KBM-7 (cell line): ENCODE measurements around the gene CCDC88C.
A peak's percentile ranks its signal among the peaks of the same experiment; 100 is the strongest.

Experiments used
- DNase-seq: peaks from one replicate; pipeline ENCODE4 v3.0.0-alpha.2; 2015
- in situ Hi-C: fragments of 300-500 bp; cut with MboI; formaldehyde crosslinking; loops from 2 replicates; pipeline ENCODE4 v1.14.3; 2020; ENCODE audit warnings: low sequenced_read_pairs, low pct_unique_long_range_greater_than_20kb, mixed read lengths

CCDC88C gene

DNA sequence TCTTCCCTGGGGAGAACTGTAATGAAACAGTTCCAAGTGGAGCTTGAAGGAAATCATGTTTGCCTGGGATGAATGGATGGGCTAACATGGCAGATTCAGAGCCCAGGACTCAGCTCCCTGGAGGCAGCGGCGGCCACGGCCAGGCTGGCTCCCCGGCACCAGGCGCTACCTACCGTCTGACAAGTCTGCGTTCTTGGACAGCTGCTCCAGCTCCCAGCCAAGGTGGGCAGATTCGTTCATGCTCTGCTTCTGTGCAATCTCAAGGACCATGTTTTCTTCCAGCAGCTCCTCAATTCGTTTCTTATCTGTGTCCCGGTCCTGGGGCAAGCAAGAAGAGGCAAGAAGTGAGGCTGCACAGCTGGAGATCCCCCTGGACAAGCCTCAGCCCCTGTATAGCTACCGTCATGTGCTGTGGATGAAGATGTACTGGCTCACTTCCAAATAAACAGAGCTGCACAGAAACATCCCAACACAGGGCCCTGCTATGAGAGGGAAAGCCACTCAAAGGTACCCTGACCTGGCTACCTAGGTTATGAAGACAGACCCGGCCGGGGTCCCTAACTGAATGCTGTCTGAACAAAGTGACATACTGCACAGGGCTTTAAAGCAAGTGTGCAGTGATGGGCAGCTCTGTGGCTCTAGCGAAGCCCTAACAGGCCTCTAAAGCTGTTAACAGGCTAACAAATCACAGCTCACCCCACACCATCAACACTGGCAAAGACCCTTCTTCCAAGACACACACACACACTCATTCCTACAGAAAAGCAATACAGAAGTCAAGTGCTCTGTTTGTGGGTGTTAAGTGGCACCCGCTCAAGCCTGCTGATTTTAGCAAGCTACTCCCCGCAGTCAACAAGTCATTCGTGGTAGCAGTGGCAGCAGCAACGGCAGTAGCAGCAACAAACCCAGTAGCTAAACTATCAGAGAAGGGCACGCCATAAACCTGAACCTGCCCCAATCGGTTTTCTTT lies 92.7 kb downstream of the CCDC88C start:
- in situ Hi-C loops, result no loop called here

DNA sequence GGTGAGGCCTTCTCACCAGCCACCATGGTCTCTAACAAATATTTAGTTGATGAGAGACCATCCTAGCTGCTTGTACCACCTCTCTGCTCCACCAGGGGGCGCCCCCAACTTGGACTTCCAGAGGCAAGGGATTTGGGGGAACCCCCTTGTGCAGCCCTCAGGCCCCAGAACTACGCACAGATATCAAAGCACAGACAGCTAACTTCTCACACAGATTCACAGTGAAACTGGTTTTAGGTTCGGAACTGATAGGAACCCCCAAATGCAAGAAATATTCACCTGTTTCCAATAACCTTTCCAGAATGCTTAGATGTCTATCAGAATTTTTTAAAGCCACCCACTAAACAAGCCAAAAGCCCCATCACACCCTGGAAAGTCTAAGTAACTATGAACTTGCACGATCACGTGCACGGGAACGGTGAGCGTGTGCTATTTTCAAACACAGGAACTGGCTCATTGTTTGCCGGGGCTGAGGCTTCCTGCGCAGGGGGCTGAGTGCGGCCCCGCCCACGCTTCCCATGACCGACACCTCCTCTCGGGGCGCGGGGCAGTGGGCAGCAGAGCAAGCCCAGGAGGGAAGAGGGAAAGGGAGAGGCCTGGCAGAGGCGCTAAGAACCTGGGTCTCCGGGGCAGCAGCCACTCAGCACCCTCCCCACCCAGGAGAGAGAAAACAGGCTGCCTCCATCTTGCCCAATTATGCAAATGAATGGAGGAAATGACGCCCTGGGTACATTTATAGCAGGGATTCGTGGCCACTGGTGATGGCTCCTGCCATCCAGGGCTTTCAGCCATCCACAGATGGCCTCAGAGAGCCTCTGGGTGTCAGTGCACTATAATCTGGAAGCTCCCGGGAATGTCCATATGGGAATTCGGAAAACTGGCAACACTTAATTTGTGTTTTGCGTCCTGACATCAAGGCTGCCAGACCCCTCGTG lies 93.7 kb downstream of the CCDC88C start:
- peak; percentile 84 for DNase-seq
- in situ Hi-C loops, result no loop called here

More for the DNA sequence above, 92.7 kb downstream of the CCDC88C start:
- no peak for DNase-seq

DNA sequence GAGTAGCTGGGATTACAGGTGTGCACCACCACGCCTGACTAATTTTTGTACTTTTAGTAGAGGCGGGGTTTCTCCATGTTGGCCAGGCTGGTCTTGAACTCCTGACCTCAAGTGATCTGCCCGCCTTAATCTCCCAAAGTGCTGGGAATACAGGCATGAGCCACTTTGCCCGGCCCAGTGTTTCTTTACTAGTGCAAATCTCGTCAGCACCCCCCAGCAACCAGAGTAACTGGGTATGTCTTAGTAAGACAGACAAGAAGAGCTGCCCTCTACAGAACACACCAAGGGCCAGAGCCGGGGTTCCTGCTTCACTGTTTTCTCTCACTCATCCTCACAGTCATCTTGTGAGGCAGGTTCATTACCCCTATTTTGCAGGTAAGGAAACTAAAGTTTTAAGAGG lies 94.6 kb downstream of the CCDC88C start:
- DNase-seq, result no peak
- in situ Hi-C loops, result no loop called here

DNA sequence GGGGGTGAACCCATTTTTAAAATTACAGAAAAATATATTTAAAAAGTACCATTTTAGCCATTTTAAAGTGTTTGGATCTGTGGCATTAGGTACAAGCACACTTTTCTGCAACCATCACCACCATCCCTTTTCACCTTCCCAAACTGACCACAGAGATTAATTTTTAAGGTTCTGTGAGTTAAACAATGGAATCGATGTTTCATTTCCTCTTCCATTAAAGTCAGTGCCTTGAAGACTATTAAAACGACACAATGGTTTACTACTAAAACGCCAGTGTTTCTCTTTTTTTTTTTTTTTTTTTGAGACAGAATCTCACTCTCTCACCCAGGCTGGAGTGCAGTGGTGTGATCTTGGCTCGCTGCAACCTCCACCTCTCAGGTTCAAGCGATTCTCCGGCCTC lies 95.0 kb downstream of the CCDC88C start:
- in situ Hi-C loops, result no loop called here
- no peak for DNase-seq

DNA sequence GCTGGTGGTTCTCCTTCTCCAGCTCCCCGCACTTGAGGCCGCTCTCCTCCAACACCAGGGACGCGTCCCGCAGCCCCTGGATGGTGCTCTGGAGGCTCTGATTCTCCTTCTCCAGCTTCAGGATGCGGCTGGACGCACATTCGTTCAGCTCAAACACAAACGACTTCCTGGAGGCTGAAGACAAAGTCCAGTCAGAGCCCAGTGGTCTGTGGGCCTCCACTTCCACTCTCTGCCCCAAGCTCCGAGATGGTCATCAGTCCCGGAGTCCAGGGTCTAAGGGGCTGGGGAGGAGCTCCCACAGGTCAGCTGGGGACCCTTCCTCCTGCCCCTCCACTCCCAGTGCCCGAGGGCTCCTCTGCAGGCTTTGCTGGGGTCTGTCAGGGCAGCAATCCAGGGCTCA lies 96.5 kb downstream of the CCDC88C start:
- in situ Hi-C loops, result no loop called here
- no peak for DNase-seq

DNA sequence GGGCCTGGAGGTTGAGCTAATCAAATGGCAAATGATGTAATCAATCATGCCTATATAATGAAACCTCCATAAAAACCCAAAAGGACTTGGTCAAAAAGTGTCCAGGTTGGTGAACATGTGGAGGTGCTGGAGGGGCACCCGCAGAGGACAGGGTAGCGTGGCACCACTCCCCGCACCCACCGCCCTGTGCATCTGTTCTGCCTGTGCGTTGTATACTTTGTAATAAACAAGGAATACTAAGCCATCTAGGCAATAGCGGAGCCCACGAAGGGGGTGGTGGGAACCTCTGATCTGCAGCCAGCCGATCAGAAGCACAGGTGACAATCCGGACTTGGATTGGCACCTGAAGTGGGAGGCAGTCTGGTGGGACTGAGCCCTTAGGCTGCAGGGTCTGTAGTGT lies 97.4 kb downstream of the CCDC88C start:
- DNase-seq, result no peak
- in situ Hi-C loops, result no loop called here

DNA sequence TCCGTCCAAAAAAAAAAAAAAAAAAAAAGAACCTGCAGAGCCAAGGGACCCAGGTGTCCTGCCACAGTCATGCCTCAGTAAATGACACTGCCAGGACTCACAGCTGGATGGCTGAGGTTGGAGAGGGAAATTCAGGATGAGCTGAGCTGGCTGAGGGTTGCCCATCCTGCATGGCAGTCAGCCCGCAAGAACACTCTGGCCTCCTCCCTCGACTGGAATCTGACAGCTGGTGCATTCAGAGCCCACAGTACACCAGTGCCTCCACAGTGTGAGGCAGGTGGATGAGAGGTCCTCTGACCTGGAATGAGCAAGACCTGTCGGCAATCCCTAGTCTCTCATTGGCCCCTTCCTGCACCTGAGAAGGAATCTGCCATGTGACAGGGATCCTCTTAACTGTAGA lies 98.7 kb downstream of the CCDC88C start:
- in situ Hi-C loops, result no loop called here

DNA sequence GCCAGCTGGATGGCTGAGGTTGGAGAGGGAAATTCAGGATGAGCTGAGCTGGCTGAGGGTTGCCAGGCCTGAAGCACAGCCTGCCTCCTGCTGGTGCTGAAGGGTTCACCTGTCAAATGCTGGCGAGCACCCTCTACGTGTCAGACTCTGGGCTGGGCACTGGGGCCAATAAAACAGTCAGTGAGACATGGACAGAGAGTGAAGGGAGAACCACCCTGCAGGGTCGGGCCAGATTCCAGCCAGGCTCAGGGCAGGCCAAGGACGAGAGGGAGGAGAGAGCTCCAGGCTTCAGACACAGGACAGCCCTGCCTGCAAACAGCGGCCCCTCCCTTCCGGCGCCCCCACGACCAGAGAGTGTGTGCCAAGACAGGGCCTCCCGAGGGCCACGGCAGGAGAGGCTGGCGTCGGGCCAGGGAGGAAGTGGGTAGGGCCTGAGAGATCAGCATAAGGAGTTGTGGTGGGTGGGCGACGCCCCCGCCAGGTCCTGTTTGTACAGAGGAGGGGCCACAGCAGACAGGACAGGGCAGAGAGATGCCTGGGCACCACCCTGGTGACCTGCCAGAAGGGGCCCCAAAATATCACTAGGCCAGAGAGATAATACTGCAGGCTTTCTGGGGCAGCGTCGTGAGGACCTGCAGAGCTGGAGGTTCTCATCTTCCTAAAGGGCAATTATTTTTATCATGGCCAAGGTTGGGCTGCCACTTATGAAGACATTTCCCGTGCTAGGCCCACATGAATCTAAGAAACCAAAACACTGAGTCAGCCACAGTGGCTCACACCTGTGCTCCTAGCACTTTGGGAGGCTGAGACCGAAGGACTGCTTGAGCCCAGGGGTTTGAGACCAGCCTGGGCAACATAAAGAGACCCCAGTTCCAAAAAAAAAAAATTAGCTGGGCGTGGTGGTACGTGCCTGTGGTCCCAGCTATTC lies 100.0 kb downstream of the CCDC88C start:
- peak; percentile 93 for DNase-seq
- in situ Hi-C loops, result no loop called here

More for the DNA sequence above, 98.7 kb downstream of the CCDC88C start:
- DNase-seq, result no peak

DNA sequence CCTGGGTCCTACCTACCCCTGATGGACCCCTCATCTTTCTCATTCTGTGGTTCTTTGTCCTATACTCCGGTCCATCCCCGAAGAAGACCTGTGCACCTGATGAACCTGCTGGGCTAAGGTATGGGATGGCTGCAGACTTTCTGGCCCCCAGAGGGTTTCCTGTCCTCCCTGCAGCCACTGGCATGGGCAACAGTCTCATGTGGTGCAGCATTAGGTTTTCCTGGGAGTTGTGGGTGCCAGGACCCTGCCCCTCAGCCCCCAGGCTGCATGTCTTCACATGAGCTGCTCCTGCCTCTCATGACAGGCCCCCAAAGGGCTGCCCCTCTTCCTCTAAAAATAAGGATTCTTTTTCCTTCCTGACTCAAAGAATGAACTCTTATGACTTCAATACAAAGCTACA lies 100.9 kb downstream of the CCDC88C start:
- in situ Hi-C loops, result no loop called here
- DNase-seq, result no peak

DNA sequence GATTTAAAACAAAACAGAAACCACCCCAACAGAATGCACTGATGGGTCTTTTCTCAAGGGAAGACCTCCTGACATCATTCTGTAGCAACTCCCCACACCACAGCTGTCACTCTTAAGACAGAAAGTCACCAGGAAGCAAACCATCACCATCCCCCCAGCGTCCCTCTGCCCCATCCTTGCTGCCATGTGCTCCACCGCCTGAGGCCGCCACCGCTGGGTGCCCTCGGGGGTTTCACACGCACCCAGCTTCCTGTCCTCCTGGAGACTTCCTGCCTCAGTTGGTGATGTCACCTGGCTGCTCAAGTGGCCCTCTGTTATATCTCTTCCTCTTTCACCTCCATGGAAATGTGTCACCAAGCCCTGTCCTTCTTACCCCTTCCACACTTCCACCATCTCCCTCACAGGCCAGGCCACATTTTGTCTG lies 101.8 kb downstream of the CCDC88C start:
- DNase-seq, result peak; percentile 91
- in situ Hi-C loops, result no loop called here

DNA sequence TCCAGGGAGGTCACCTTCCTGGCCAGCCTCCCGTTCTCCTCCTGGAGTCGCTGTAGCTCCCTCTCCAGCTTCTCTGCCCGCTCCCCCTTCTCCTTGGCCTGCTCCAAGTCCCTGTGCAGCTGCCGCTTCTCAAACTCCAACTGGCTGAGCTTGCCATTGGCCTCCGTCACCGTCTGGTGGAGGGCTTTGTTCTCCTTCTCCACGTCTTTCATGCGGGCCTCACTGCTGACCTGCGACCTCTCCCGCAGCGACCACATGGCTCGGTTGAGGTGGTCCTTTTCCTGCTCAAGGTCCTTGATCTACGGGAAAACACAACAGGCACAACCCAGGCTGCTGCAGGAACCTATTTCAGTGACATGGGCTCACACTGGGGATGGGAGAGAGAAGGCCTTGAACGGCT lies 103.8 kb downstream of the CCDC88C start:
- in situ Hi-C loops, result no loop called here
- DNase-seq, result no peak

DNA sequence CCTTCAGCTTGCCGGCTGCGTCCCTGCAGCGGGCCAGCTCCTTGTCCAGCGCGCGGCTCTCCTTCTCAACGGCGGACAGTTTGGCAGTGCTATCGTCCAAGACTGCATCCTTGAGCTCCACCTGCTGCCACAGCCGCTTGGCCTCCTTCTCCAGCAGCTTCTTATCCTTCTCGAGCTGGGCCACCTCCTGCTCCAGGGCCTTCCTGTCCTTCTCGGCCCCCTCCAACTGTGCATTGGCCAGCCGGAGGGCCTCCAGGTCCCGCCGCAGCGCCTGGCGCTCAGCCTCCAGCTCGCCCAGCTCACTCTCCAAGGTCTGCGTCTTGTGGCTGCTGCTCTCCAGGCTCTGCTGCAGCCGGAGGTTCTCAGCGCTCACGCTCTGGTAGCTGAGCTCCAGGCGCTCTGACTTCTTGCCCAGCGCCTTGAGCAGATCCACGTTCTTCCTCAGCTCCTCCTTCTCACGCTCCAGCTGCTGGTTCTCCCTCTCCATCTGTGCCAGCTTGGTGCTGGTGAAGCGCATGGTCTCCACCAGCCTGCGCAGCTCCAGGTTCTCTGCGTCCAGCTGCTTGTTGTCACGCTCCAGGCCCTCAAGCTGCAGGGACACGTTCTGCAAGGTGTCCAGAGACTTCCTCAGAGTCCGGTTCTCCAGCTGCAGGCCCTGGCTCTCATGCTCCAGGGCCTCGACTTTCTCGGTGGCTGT lies 104.3 kb downstream of the CCDC88C start:
- in situ Hi-C loops, result no loop called here
- DNase-seq, result no peak

DNA sequence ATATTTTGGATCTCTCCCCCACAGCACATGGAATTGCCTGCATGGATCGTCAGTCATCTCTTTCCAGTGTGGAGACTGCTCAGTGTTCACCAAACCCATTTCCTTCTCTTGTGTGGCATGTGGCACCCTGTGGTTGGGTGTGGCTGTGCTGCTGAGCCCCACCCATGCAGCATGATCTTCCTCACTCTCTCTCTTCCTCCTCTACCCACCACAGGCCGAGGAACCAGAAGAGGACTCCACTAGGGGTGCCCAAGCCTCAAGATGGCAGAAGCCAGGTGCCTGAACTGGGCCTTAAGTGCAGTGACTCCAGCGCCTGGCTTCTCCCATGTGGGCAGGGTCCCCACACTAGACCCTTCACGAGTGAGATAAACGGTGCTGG lies 106.3 kb downstream of the CCDC88C start:
- in situ Hi-C loops, result no loop called here

DNA sequence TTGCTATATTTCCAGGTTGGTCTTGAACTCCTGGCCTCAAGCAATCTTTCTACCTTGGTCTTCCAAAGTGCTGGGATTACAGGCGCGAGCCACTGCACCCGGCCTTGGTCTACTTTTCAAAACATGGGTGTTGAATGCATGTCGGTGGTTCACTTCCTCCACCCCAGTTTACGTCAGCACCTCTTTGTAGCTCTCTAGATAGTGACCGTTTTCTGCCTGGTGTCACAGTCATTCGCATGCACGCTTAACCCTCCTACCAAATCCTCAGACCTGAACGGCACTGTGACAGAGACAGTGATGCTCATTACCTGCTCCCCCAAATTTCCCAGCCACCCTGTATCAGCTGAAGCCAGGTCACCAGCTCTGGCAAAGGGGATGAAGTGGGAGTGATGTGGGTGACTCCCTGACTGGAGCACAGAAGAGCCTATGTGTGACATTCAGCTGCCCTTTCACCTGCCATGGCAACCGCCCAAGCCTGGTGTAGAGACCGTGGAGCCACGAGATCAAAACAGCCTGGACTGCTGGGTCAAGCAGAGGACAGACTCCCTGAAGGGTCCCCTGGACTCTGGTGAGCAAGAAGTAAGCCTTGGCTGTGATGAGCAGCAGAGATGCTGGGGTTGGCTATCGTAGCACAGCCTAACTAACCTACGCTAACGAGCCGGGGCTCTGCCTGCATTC lies 106.9 kb downstream of the CCDC88C start:
- DNase-seq, result no peak
- in situ Hi-C loops, result no loop called here

More for the DNA sequence above, 106.3 kb downstream of the CCDC88C start:
- no peak for DNase-seq

DNA sequence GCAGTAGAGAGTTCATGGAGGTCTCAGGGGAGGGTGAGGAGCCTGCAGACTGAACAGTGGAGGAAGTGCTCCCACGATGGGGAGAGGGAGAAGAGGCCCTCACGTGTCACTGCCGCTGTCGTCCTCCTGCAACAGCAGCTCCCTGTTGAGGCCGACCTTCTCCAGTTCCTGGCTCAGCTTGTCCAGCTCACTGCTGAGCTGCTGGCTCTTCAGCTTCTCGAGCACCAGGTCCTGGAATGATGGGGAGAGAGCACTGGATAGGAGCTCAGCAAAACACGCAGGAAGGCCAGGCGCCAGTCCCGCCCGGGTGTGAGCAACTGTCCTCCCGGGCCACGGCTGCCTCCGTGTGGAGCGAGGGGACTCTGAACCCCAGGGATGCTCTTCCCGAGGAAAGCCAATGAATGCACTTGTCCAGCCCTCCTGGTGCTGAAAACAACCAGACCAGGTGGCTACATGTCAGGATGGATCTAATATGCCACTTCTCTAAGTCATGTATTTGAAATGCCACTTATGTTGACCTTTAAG lies 107.8 kb downstream of the CCDC88C start:
- DNase-seq, result no peak
- in situ Hi-C loops, result no loop called here

DNA sequence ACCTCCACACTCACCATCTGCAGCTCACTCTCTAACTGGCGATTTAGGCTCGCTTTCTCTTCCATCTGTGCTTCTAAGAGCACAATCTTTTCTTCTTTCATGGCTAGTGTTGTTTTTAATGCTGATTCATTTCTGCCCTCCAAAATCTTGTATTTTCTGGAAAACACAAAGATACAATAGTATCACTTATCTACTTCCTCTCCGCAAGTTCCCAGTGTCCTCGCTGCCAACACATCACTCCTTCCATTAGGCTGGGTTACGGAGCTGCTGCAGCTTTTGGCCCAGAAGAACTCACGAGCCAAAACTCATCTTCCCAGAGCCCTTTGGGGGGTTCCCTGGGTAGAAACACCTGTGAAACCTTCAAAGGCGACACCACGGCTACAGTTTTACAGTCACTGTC lies 109.3 kb downstream of the CCDC88C start:
- no peak for DNase-seq
- in situ Hi-C loops, result no loop called here

DNA sequence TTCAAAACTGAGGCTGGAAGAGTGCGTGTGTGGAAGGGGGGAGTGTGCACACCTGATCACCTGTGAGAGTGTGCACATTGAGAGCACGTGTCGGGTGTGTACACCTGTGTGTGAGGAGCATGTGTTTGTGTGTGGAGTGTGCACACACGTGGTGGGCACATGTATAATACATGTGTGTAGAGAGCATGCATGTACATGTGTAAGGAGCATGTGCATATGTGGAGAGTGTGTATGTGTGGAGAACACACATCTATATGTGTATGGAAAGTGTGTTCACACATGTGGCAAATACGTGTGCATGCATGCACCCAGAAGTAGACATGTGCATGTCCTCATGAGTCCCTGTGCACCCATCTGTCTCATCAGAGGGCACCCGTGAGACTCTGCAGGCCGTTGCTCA lies 110.0 kb downstream of the CCDC88C start:
- DNase-seq, result no peak
- in situ Hi-C loops, result no loop called here

DNA sequence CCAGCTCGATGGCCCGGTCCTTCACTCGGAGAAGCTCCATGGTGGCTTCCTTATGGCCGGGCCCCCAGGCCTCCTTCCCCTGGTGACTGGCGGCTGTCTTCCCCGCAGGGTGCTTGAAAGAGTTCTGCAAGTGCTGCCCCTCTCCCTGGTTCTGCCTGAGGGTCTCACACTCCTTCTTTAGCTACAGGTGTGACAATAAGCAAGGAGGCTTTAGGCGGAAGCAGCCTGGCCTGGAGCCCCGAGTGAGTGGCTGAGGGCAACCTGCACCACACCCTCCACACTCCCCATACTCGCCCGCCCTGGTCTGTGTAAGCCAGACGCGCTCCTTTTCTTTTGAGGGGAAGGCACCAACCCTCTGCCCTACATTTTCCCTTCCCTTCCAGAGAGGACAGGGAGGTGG lies 110.6 kb downstream of the CCDC88C start:
- in situ Hi-C loops, result no loop called here
- no peak for DNase-seq
